SK-N-SH treated with all-trans-retinoic acid at 6 μM for 48 hours (cell line): Measurements from ENCODE around the gene LTBP1.
"Not testable (repeated sequence)": the region's sequence is repeated elsewhere in the genome, so short reads cannot be mapped to it uniquely, and the experiment has no call there.

ENCODE experiments used
- ATAC-seq: fragments of 200-7000 bp; cut with Tn5 transposase; 3 replicates; pipeline ENCODE4 v1.9.1; 2020; ENCODE audit warnings: mild to moderate bottlenecking, moderate library complexity
- ARNTL ChIP-seq: fragments of 450-650 bp; formaldehyde crosslinking; IDR thresholded peaks from 2 replicates; pipeline ENCODE4 v1.5.0; 2020; ENCODE audit warnings: low read depth, mild to moderate bottlenecking, moderate library complexity, borderline replicate concordance
- BACH2 ChIP-seq: fragments of 250-450 bp; sonication (Bioruptor Pico); IDR thresholded peaks from 2 replicates; pipeline ENCODE4 v1.9.0; 2021; ENCODE audit warnings: mild to moderate bottlenecking, borderline replicate concordance
- CSDC2 ChIP-seq: fragments of 250-450 bp; sonication (Bioruptor Pico); IDR thresholded peaks from 2 replicates; pipeline ENCODE4 v1.5.0; 2020; ENCODE audit warnings: mild to moderate bottlenecking, moderate library complexity
- ESRRG ChIP-seq: fragments of 250-450 bp; sonication (Bioruptor Pico); IDR thresholded peaks from 2 replicates; pipeline ENCODE4 v1.6.1; 2021; ENCODE audit warnings: mild to moderate bottlenecking
- GLIS3 ChIP-seq: fragments of 250-450 bp; sonication (Bioruptor Pico); IDR thresholded peaks from 2 replicates; pipeline ENCODE4 v1.5.0; 2020; ENCODE audit warnings: mild to moderate bottlenecking, moderate library complexity
- ISL1 ChIP-seq: fragments of 250-450 bp; sonication (Bioruptor Pico); IDR thresholded peaks from 2 replicates; pipeline ENCODE4 v2.1.2; 2022; ENCODE audit warnings: mild to moderate bottlenecking, moderate library complexity
- OSR1 ChIP-seq: fragments of 250-450 bp; sonication (Bioruptor Pico); IDR thresholded peaks from 2 replicates; pipeline ENCODE4 v1.8.0; 2022; ENCODE audit warnings: moderate library complexity, mild to moderate bottlenecking, inconsistent platforms
- RARB ChIP-seq: fragments of 250-450 bp; sonication (Bioruptor Pico); IDR thresholded peaks from 2 replicates; pipeline ENCODE4 v1.8.0; 2021; ENCODE audit warnings: mild to moderate bottlenecking, moderate library complexity
- SNAI2 ChIP-seq: fragments of 250-450 bp; sonication (Bioruptor Pico); IDR thresholded peaks from 2 replicates; pipeline ENCODE4 v1.5.0; 2020; ENCODE audit warnings: mild to moderate bottlenecking, moderate library complexity
- TOX ChIP-seq: fragments of 250-450 bp; sonication (Bioruptor Pico); IDR thresholded peaks from 2 replicates; pipeline ENCODE4 v1.8.0; 2021; ENCODE audit warnings: mild to moderate bottlenecking, moderate library complexity, borderline replicate concordance
- ZC3H10 ChIP-seq: fragments of 250-450 bp; sonication (Bioruptor Pico); IDR thresholded peaks from 2 replicates; pipeline ENCODE4 v1.5.1; 2021; ENCODE audit warnings: mild to moderate bottlenecking, moderate library complexity
- ZFP3 ChIP-seq: fragments of 250-450 bp; sonication (Bioruptor Pico); IDR thresholded peaks from 2 replicates; pipeline ENCODE4 v1.5.0; 2020; ENCODE audit warnings: mild to moderate bottlenecking, moderate library complexity
- ZFP30 ChIP-seq: fragments of 450-650 bp; formaldehyde crosslinking; IDR thresholded peaks from 2 replicates; pipeline ENCODE4 v1.5.0; 2022; ENCODE audit warnings: mild to moderate bottlenecking, moderate library complexity
- ZNF565 ChIP-seq: fragments of 450-650 bp; formaldehyde crosslinking; conservative IDR thresholded peaks from 2 replicates; pipeline ENCODE4 v1.5.0; 2020; ENCODE audit warnings: low read depth, mild to moderate bottlenecking, moderate library complexity
- ZNF70 ChIP-seq: fragments of 450-650 bp; formaldehyde crosslinking; IDR thresholded peaks from 2 replicates; pipeline ENCODE4 v1.5.0; 2020; ENCODE audit warnings: mild to moderate bottlenecking, moderate library complexity
- ZNF8 ChIP-seq: fragments of 450-650 bp; formaldehyde crosslinking; IDR thresholded peaks from 2 replicates; pipeline ENCODE4 v1.5.0; 2020; ENCODE audit warnings: mild to moderate bottlenecking, moderate library complexity
- TF ChIP-seq, protein P1 (sequence below): fragments of 250-450 bp; sonication (Bioruptor Pico); IDR thresholded peaks from 2 replicates; pipeline ENCODE4 v1.5.1; 2020; ENCODE audit warnings: low read depth, mild to moderate bottlenecking, moderate library complexity
- TF ChIP-seq, protein P2 (sequence below): fragments of 250-450 bp; sonication (Bioruptor Pico); IDR thresholded peaks from 2 replicates; pipeline ENCODE4 v1.5.1; 2021; ENCODE audit warnings: mild to moderate bottlenecking, moderate library complexity
- TF ChIP-seq, protein P3 (sequence below): fragments of 250-450 bp; sonication (Bioruptor Pico); IDR thresholded peaks from 2 replicates; pipeline ENCODE4 v1.5.0; 2020; ENCODE audit warnings: mild to moderate bottlenecking, moderate library complexity
- TF ChIP-seq, protein P4 (sequence below): fragments of 250-450 bp; sonication (Bioruptor Pico); IDR thresholded peaks from 2 replicates; pipeline ENCODE4 v1.8.0; 2021; ENCODE audit warnings: low read depth, mild to moderate bottlenecking, moderate library complexity, borderline replicate concordance

Gene LTBP1

DNA sequence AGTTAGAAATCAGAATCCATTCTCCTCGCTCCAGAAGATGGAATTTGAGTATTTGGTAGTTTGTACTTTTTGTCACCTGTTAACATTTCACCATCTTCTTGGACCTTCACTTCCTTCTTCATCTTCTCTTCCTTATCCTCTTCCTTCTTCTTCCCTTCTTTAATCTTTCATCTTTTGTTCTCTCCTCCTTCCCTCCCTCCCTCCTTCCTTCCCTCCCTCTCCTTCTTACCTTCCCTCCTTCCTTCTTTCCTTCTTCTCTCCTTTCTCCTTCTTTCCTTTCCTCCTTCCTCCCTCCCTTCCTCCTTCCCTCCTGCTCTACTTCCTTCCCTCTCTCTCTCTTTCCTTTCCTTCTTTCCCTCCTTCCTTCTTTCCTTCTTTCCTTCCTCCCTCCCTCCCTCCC is 31.1 kb upstream of the LTBP1 start:
- no peak for ATAC-seq
- TF ChIP-seq ZC3H10 (no peak), SNAI2 (CRISPR knock-in tag) (no peak), ESRRG (no peak), ZNF70 (CRISPR knock-in tag) (no peak), ZFP30 (CRISPR knock-in tag) (no peak), ZFP3 (CRISPR knock-in tag) (no peak), ISL1 (CRISPR knock-in tag) (no peak)

DNA sequence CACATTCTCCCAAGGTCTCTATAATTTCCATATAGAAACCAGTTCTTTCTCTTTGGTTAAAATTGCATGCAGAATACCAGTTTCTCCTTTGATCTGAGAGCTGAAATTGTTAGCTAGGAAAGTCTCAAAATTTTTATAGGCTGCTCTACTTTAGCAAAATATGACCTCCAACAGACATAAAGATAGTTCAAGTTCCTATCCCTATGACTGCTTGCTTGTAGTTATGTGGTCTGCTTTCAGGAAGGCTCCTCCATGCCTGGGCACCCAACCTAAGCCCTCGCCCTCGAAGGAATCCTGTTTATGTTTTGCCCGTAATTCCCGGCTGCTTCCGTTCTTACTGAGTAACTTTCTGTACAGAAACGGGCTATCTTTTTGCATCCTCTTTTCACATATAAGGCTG is 28.0 kb upstream of the LTBP1 start:
- ATAC-seq = peak; percentile 62
- no peak for TF ChIP-seq ZNF8 (CRISPR knock-in tag)
- TF ChIP-seq ZFP3 (CRISPR knock-in tag) = no peak
- TF ChIP-seq BACH2 = no peak
- TF ChIP-seq SNAI2 (CRISPR knock-in tag) = no peak
- TF ChIP-seq, protein P1, sequence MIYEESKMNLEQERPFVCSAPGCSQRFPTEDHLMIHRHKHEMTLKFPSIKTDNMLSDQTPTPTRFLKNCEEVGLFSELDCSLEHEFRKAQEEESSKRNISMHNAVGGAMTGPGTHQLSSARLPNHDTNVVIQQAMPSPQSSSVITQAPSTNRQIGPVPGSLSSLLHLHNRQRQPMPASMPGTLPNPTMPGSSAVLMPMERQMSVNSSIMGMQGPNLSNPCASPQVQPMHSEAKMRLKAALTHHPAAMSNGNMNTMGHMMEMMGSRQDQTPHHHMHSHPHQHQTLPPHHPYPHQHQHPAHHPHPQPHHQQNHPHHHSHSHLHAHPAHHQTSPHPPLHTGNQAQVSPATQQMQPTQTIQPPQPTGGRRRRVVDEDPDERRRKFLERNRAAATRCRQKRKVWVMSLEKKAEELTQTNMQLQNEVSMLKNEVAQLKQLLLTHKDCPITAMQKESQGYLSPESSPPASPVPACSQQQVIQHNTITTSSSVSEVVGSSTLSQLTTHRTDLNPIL (CRISPR knock-in tag) = no peak
- TF ChIP-seq GLIS3 (CRISPR knock-in tag) = no peak
- TF ChIP-seq, protein P2, sequence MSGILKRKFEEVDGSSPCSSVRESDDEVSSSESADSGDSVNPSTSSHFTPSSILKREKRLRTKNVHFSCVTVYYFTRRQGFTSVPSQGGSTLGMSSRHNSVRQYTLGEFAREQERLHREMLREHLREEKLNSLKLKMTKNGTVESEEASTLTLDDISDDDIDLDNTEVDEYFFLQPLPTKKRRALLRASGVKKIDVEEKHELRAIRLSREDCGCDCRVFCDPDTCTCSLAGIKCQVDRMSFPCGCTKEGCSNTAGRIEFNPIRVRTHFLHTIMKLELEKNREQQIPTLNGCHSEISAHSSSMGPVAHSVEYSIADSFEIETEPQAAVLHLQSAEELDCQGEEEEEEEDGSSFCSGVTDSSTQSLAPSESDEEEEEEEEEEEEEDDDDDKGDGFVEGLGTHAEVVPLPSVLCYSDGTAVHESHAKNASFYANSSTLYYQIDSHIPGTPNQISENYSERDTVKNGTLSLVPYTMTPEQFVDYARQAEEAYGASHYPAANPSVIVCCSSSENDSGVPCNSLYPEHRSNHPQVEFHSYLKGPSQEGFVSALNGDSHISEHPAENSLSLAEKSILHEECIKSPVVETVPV (CRISPR knock-in tag) = no peak
- TF ChIP-seq, protein P3, sequence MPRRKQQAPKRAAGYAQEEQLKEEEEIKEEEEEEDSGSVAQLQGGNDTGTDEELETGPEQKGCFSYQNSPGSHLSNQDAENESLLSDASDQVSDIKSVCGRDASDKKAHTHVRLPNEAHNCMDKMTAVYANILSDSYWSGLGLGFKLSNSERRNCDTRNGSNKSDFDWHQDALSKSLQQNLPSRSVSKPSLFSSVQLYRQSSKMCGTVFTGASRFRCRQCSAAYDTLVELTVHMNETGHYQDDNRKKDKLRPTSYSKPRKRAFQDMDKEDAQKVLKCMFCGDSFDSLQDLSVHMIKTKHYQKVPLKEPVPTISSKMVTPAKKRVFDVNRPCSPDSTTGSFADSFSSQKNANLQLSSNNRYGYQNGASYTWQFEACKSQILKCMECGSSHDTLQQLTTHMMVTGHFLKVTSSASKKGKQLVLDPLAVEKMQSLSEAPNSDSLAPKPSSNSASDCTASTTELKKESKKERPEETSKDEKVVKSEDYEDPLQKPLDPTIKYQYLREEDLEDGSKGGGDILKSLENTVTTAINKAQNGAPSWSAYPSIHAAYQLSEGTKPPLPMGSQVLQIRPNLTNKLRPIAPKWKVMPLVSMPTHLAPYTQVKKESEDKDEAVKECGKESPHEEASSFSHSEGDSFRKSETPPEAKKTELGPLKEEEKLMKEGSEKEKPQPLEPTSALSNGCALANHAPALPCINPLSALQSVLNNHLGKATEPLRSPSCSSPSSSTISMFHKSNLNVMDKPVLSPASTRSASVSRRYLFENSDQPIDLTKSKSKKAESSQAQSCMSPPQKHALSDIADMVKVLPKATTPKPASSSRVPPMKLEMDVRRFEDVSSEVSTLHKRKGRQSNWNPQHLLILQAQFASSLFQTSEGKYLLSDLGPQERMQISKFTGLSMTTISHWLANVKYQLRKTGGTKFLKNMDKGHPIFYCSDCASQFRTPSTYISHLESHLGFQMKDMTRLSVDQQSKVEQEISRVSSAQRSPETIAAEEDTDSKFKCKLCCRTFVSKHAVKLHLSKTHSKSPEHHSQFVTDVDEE (CRISPR knock-in tag) = no peak
- TF ChIP-seq TOX (CRISPR knock-in tag) = no peak
- TF ChIP-seq, protein P4, sequence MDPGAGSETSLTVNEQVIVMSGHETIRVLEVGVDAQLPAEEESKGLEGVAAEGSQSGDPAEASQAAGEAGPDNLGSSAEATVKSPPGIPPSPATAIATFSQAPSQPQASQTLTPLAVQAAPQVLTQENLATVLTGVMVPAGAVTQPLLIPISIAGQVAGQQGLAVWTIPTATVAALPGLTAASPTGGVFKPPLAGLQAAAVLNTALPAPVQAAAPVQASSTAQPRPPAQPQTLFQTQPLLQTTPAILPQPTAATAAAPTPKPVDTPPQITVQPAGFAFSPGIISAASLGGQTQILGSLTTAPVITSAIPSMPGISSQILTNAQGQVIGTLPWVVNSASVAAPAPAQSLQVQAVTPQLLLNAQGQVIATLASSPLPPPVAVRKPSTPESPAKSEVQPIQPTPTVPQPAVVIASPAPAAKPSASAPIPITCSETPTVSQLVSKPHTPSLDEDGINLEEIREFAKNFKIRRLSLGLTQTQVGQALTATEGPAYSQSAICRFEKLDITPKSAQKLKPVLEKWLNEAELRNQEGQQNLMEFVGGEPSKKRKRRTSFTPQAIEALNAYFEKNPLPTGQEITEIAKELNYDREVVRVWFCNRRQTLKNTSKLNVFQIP = no peak
- TF ChIP-seq ESRRG = no peak
- no peak for TF ChIP-seq OSR1
- TF ChIP-seq ZNF70 (CRISPR knock-in tag) = no peak

DNA sequence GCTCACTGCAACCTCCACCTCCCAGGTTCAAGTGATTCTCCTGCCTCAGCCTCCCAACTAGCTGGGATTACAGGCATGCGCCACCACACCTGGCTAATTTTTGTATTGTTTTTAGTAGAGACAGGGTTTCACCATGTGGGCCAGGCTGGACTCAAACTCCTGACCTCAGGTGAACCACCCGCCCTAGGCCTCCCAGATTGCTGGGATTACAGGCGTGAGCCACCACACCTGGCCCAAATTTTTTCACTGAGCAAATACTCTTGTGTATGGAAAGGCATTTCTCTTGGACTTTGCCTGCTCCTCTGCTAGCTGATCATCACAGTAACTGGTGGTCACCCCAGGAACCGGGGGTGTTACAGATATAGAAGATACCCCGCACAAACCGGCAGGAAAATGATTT is 26.9 kb upstream of the LTBP1 start:
- ATAC-seq = not testable (repeated sequence)

DNA sequence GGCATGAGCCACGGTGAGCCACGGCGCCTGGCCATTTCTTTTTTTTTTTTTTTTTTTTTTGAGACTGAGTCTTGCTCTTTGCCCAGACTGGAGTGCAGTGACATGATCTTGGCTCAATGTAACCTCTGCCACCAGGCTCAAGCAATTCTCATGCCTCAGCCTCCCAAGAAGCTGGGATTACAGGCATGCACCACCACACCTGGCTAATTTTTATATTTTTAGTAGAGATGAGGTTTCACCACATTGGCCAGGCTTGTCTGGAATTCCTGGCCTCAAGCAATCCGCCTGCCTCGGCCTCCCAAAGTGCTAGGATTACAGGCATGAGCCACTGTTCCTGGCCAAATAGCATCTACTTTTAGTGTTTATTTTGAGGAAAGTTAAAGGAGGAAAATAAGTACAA is 25.3 kb upstream of the LTBP1 start:
- ATAC-seq = not testable (repeated sequence)

DNA sequence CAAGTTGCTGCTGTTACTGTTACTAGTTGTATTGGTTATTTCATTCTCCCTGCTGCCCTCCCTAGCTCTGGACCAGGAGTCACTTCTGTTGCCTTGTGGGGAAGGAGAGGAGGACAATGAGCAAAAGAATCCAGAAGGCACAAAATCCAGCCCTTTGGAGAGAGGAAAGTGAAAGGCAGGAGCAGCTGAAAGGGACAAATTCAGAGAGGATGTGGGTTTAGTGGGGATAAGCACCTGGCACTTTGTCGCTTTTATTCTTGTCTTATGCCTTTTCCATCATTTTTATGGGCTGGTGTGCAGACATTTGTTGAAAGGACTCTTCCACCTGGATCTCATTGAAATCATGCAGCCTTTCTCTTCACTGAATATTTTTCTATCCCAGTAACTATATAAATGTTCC is 24.3 kb upstream of the LTBP1 start:
- no peak for ATAC-seq
- no peak for TF ChIP-seq OSR1

DNA sequence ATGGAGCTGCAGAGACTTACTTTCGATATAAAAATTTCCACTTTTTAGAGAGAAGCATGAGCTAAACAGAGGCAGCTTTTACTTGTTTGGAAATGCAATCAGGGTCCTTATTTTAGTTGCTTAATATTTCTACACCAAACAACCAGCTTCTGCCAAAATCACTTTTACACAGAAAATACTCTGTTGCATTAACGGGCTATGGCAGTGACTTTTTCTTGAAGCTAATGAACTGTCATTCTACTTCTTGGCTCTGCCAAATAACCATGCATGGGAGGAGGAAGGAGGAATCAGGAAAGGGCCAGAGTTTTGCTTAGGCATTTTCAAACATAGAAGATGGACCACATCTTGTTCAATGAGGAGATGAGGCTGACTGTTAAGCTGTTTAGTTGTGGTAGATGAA is 23.6 kb upstream of the LTBP1 start:
- no peak for ATAC-seq
- TF ChIP-seq CSDC2 (CRISPR knock-in tag) (no peak), SNAI2 (CRISPR knock-in tag) (no peak), ZC3H10 (no peak), ARNTL (CRISPR knock-in tag) (no peak), TOX (CRISPR knock-in tag) (no peak), ZNF70 (CRISPR knock-in tag) (no peak), ZFP30 (CRISPR knock-in tag) (no peak), ESRRG (no peak), OSR1 (no peak), ZFP3 (CRISPR knock-in tag) (no peak), GLIS3 (CRISPR knock-in tag) (no peak), ZNF8 (CRISPR knock-in tag) (no peak), RARB (no peak), ZNF565 (CRISPR knock-in tag) (no peak)
- TF ChIP-seq, protein P3 (CRISPR knock-in tag) = no peak
- TF ChIP-seq, protein P2 (CRISPR knock-in tag) = no peak
